ENCODE results near the gene EIF4G3.

DNA sequence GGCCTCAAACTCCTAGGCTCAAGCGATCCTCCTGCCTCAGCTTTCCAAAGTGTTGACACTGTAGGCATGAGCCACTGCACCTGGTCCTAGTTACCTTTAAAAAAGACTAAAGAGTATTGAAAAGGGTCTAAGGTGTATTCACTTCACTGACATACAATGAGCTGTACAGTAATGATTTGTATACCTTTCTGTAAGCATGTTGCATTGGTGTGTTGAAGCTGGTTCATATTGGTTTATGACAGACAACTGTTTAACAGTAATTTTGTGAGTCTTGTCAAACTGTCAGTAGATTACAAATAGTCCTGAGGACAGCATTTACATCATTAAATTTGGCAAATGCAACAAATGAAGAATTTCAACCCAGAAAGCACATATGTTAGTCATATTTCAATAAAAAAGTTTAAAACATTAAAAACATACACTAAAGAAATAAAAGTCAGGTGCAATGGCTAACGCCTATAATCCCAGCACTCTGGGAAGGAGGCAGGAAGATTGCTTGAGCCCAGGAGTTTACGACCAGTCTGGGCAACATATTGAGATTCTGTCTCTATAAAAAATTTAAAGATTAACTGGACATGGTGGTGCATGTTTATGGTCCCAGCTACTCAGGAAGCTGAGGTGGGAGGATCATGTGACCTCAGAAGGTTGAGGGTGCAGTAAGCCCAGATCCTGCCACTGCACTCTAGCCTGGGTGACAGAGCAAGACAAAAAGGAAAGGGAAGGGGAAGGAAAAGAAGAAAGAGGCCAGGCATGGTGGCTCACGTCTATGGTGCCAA is 301.3 kb downstream of the EIF4G3 start:
- TF ChIP-seq CTCF (IDR thresholded peaks at IDR 0.05; ENCODE audit: low read length) (no peak), EZH2phosphoT487 (IDR thresholded peaks at IDR 0.05; ENCODE audit: low read length) (no peak)
